NCI-H526 treated with DMSO at 0.1 percent for 48 hours (cell line): Measurements from ENCODE around the gene SOBP.
"Not testable (repeated sequence)": the region's sequence is repeated elsewhere in the genome, so short reads cannot be mapped to it uniquely, and the experiment has no call there.

Source experiments
- DNase-seq: peaks from one replicate; lab custom pipeline; 2025; lab: John Stamatoyannopoulos, UW

SOBP gene, protein sequence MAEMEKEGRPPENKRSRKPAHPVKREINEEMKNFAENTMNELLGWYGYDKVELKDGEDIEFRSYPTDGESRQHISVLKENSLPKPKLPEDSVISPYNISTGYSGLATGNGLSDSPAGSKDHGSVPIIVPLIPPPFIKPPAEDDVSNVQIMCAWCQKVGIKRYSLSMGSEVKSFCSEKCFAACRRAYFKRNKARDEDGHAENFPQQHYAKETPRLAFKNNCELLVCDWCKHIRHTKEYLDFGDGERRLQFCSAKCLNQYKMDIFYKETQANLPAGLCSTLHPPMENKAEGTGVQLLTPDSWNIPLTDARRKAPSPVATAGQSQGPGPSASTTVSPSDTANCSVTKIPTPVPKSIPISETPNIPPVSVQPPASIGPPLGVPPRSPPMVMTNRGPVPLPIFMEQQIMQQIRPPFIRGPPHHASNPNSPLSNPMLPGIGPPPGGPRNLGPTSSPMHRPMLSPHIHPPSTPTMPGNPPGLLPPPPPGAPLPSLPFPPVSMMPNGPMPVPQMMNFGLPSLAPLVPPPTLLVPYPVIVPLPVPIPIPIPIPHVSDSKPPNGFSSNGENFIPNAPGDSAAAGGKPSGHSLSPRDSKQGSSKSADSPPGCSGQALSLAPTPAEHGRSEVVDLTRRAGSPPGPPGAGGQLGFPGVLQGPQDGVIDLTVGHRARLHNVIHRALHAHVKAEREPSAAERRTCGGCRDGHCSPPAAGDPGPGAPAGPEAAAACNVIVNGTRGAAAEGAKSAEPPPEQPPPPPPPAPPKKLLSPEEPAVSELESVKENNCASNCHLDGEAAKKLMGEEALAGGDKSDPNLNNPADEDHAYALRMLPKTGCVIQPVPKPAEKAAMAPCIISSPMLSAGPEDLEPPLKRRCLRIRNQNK

DNA sequence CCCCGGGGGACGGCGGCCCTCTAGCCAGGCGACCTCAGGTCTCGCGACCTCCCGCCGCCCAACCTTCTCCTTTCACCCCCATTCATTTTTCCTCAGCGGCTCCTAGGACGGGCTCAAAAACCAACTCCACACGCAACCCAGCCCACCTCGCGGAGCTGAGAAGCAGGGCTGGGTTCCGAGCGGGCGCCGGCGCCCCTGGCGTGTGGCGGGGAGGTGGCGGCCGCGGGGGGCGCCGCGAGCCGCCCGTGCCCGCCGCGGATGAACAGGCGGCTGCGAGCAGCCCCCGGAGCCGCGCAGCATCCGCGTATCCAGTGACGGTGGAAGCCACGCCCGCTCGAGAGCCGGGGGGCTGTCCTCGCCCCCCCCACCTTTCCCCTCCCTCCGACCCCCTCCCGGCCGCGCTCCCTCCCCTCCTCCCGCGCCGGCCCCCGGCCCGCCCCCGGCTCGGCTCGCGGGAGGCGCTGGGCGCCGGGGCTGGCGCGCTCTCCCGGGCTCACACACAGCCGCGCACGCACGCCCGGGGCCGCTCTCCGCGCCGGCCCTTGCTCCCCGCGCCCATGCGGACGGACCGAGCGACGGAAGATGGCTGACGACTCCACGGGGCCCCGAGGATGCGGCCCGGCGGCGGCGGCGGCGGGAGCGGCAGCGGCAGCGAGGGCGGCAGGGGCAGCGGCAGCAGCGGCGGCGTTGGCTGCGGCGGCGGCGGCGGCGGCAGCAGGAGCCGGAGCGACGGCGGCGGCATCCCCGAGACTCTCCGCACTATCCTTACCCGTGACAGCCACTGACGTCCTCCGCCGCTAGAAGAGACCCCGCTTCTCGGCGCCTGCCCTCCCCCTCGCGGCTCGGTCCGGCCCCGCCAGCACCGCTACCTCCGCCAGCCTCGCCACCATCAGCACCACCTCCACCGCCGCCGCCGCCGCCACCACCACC lies at the start of gene SOBP:
SOBP (plus strand) TSS at position 482 of the 930 bp plus-strand sequence. CDS start 500 bp downstream, outside the sequence.
- DNase-seq = peak; percentile 75

- no peak for DNase-seq
Measured at GRCh38 chr6:107440936-107441335, 49.0 kb upstream of the SOBP start.

GRCh38 chr6:107441682-107442081 lies 48.2 kb upstream of the SOBP start:
- no peak for DNase-seq

DNA sequence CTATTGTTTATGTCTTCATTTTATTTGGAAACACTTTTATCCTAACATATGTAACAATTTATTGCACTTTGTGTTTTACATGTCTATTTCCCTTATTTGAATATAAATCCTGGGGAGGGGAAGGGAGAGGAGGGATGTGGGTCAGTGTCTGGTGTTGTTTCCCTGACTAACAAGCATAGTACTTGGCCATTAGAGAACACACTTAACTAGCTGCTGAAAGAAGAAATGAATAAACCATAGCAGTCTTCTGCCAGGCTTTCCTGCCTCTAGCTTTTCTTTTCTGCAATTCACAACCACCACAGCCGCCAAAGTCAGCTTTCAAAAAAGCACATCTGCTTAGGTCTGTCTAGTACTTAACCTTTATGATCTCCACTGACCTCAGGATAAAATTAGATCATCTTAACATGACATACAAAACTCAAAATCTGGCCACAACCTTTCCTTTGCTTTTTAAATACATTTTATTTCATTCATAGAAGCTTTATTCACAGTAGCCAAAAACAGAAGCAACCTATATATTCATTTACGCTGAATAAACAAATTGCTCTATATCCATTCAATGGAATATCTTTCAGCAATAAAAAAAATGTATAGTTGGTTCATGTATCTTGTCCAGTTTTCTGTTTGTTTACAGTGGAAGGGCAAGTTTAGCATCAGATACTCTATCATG lies 46.8 kb upstream of the SOBP start:
- DNase-seq = no peak

GRCh38 chr6:107443608-107444267 lies 46.2 kb upstream of the SOBP start:
- no peak for DNase-seq

DNA sequence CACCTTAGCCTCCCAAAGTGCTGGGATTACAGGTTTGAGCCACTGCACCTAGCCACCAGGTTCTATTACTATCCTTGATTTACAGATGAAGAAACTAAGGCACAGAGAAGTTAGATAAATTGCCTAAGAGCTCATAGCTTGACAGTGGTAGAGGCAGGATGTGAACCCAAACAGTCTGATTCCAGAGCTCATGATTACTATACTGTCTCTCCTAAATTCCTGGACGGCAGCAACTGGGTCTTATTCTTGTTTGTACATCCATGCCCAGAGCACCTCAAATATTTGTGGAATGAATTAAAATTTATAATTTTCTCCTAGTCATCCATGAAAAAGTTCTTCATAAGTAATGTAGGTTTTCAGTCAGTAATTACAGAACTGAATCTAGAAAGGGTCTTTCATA lies 45.6 kb upstream of the SOBP start:
- no peak for DNase-seq

GRCh38 chr6:107447663-107448216 lies 42.2 kb upstream of the SOBP start:
- no peak for DNase-seq

GRCh38 chr6:107448776-107449175 lies 41.1 kb upstream of the SOBP start:
- no peak for DNase-seq

DNA sequence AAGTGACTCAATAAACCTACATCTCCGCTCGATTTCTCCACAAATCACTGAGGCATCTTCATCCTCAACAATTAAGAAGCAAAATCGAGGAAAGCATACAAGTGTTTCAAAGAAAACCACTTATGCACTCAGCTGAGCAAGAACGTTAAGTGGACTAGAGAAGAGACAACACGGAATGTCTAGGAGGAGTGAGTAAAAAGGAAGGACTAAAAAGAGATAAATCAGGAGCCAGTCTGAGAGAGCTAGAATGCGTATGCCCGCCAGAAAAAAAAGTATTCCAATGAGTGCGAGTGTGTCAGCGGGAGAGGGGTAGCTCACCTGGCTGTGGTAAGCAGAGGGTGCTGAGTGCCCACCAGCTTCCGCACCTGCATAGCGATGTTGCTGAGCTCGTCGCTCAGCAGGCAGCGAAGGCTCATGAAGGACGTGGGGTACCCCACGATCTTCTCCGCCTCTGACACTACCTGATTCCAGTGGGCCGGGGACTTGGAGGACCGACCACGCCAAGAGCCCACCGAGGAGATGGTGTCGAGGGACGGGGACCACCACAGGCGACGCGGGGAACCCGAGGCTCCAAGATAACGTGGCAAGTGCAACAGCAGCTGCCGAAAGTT lies 31.1 kb upstream of the SOBP start:
- DNase-seq = peak; percentile 59

DNA sequence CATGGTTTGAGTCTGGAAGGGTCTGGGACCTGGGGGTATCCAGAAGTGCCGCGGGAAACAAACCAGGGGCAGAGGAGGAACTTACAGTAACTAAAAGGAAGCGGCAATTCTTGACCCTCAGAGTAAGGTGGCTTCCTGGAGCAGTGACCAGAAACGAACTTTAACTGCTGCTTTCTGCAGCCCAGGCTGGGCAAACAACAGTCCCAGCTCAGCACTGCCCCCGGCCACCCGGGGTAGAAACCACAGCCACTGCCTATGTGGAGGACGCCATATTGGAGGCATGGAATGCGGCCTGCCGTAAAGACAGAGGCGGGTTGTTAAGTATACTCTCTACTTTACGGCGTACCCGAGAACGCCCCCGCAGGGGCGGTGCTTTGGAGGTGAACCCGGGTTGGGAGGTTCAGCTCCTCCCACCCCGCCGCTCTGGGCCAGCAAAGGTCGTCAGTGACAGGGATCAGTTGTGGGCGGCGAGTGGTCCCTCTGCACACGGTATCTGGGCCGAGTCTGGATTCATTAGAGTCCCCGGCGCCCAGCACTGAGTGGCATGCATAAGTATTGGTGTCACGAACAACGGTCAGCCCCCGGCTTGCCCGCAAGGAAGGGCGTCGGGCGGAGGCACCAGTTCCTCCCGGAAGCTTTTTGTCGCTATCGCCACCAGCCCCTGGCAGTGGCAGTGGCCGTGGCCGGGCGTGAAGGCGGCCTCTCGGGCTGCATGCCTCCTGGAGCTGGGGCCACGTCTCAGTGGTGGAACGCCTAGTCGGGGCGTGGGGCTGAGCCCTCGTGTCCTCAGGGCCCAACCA lies 30.4 kb upstream of the SOBP start, which contains the start of gene PDSS2:
PDSS2 (minus strand) TSS at position 282 of the 800 bp plus-strand sequence; CDS start at position 3, 279 bp downstream.
- DNase-seq = peak; percentile 95

- DNase-seq = no peak
Measured at GRCh38 chr6:107460083-107460631, 29.8 kb upstream of the SOBP start.

DNA sequence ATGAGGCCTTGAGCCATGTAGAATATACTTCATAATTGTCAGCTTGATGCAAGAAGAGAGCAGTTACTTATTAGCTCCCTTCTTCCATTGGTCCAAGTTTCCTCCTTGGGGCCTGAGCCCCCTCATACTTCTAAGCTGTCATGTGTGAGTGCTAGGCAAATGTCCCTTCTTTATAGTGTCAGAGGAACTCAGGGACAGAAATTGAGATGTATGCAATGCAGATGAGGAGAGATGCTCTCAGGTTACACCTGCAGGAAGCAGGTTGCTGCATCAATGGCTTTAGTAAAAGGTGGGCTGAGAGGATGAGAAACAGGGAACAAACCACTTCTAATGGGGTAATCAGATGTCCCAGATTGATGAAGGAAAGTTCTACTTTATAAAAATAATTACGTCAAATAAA lies 23.9 kb upstream of the SOBP start:
- peak; percentile 14 for DNase-seq

GRCh38 chr6:107470364-107470763 lies 19.6 kb upstream of the SOBP start:
- no peak for DNase-seq

- DNase-seq = no peak
Measured at GRCh38 chr6:107473660-107474059, 16.3 kb upstream of the SOBP start.

GRCh38 chr6:107475360-107475759 lies 14.6 kb upstream of the SOBP start:
- DNase-seq = not testable (repeated sequence)

DNA sequence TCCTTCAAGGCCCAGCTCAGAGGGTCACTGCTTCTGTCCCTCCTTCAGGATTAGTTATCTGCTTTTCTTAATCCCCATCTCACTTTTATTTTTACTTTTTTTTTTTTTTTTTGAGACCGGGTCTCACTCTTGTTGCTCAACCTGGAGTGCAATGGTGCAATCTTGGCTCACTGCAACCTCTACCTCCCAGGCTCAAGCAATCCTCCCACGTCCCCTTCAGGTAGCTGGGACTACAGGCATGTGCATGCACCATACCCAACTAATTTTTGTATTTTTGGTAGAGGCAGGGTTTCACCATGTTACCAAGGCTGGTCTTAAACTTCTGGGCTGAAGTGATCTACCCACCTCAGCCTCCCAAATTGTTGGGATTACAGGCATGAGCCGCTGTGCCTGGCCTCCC lies 14.1 kb upstream of the SOBP start:
- not testable (repeated sequence) for DNase-seq

GRCh38 chr6:107479089-107479690 lies 10.7 kb upstream of the SOBP start:
- DNase-seq = no peak

DNA sequence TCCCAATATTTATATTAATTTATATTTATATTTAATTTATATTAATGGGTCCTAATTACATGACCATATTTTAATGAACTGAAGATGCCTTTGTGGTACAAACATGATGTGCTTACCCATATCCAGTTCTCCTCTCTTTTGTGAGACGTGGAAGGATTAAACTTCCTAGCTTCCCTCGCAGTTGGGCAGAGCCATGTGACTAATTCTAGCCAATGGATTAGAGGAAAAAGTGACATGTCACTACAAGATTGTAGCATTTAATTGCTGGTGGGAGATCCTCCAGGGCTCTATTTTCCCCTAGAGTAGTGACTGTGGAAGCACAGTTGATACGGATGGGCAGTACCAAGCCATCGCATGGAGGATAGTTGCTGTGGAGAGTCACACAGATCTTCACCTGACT lies 4.8 kb upstream of the SOBP start:
- DNase-seq = no peak
